ENCODE measurements around the gene RAB31. TPM values are rescaled to one million over a fixed set of nuclear protein-coding genes. Genes with fewer than 3 reads are reported as not detected.

The RAB31 gene
- polyA plus RNA-seq, 1 donor: 15.5 TPM

GRCh38 chr18:9834551-9834950, 126.5 kb downstream of the RAB31 start:
- WGBS (ENCODE audit: insufficient coverage, low lambda C conversion rate): 65% methylated on average over 2 of the region's 2 CpGs
- H3K27ac ChIP-seq (ENCODE audit: low read length): no peak overlapping the region

GRCh38 chr18:9835113-9835755, 127.1 kb downstream of the RAB31 start:
- Histone ChIP-seq H3K27ac (ENCODE audit: low read length) (peak overlapping the region; percentile 52), H3K36me3 (ENCODE audit: control insufficient read depth, insufficient read depth, low read length) (no peaks in the 10 kb centered on the region), H3K4me1 (ENCODE audit: control insufficient read depth, insufficient read depth, low read length) (peaks cover 21% of the 10 kb centered on the region), H3K27me3 (ENCODE audit: control insufficient read depth, insufficient read depth, low read length) (no peaks in the 10 kb centered on the region), H3K9me3 (ENCODE audit: control insufficient read depth, low read depth, low read length) (peaks cover 5% of the 10 kb centered on the region), H3K4me3 (ENCODE audit: low read length) (no peak overlapping the region)
- peak; percentile 61 to 76 for DNase-seq
- whole genome bisulfite sequencing (ENCODE audit: insufficient coverage, low lambda C conversion rate): 71% methylated on average over 1 of the region's 11 CpGs

More at GRCh38 chr18:9834551-9834950, 126.5 kb downstream of the RAB31 start:
- H3K36me3 ChIP-seq (ENCODE audit: control insufficient read depth, insufficient read depth, low read length): no peaks in the 10 kb centered on the region
- H3K4me3 ChIP-seq (ENCODE audit: low read length): no peak overlapping the region
- no peaks in the 10 kb centered on the region for H3K27me3 ChIP-seq (ENCODE audit: control insufficient read depth, insufficient read depth, low read length)
- peaks cover 5% of the 10 kb centered on the region for H3K9me3 ChIP-seq (ENCODE audit: control insufficient read depth, low read depth, low read length)
- H3K4me1 ChIP-seq (ENCODE audit: control insufficient read depth, insufficient read depth, low read length): peaks cover 22% of the 10 kb centered on the region
- DNase-seq: no peak

- H3K27ac ChIP-seq (ENCODE audit: low read length): peak overlapping the region; percentile 52
- no peaks in the 10 kb centered on the region for H3K27me3 ChIP-seq (ENCODE audit: control insufficient read depth, insufficient read depth, low read length)
- no peak overlapping the region for H3K4me3 ChIP-seq (ENCODE audit: low read length)
- H3K9me3 ChIP-seq (ENCODE audit: control insufficient read depth, low read depth, low read length): peaks cover 5% of the 10 kb centered on the region
- no peaks in the 10 kb centered on the region for H3K36me3 ChIP-seq (ENCODE audit: control insufficient read depth, insufficient read depth, low read length)
- peaks cover 18% of the 10 kb centered on the region for H3K4me1 ChIP-seq (ENCODE audit: control insufficient read depth, insufficient read depth, low read length)
- WGBS (ENCODE audit: insufficient coverage, low lambda C conversion rate): 57% methylated on average over 1 of the region's 10 CpGs
- DNase-seq: no peak
Measured at GRCh38 chr18:9835825-9836224, 127.7 kb downstream of the RAB31 start.

GRCh38 chr18:9838144-9838877, 130.2 kb downstream of the RAB31 start:
- no CpG with 5 or more reads among the region's 10 CpGs for WGBS (ENCODE audit: insufficient coverage, low lambda C conversion rate)
- Histone ChIP-seq H3K4me1 (ENCODE audit: control insufficient read depth, insufficient read depth, low read length) (peaks cover 10% of the 10 kb centered on the region), H3K36me3 (ENCODE audit: control insufficient read depth, insufficient read depth, low read length) (no peaks in the 10 kb centered on the region), H3K27me3 (ENCODE audit: control insufficient read depth, insufficient read depth, low read length) (no peaks in the 10 kb centered on the region), H3K27ac (ENCODE audit: low read length) (no peak overlapping the region), H3K4me3 (ENCODE audit: low read length) (no peak overlapping the region), H3K9me3 (ENCODE audit: control insufficient read depth, low read depth, low read length) (no peaks in the 10 kb centered on the region)
- peak in 1 of 2 donors; percentile 29 for DNase-seq

- Histone ChIP-seq H3K9me3 (ENCODE audit: control insufficient read depth, low read depth, low read length) (no peaks in the 10 kb centered on the region), H3K4me1 (ENCODE audit: control insufficient read depth, insufficient read depth, low read length) (peaks cover 10% of the 10 kb centered on the region), H3K4me3 (ENCODE audit: low read length) (no peak overlapping the region), H3K27ac (ENCODE audit: low read length) (no peak overlapping the region), H3K27me3 (ENCODE audit: control insufficient read depth, insufficient read depth, low read length) (no peaks in the 10 kb centered on the region), H3K36me3 (ENCODE audit: control insufficient read depth, insufficient read depth, low read length) (no peaks in the 10 kb centered on the region)
- DNase-seq: no peak
- WGBS (ENCODE audit: insufficient coverage, low lambda C conversion rate): 100% methylated on average over 2 of the region's 8 CpGs
Measured at GRCh38 chr18:9839211-9839610, 131.1 kb downstream of the RAB31 start.

GRCh38 chr18:9839853-9840252, 131.8 kb downstream of the RAB31 start:
- Histone ChIP-seq H3K27me3 (ENCODE audit: control insufficient read depth, insufficient read depth, low read length) (no peaks in the 10 kb centered on the region), H3K36me3 (ENCODE audit: control insufficient read depth, insufficient read depth, low read length) (no peaks in the 10 kb centered on the region), H3K4me3 (ENCODE audit: low read length) (no peak overlapping the region), H3K9me3 (ENCODE audit: control insufficient read depth, low read depth, low read length) (no peaks in the 10 kb centered on the region), H3K4me1 (ENCODE audit: control insufficient read depth, insufficient read depth, low read length) (peaks cover 10% of the 10 kb centered on the region), H3K27ac (ENCODE audit: low read length) (no peak overlapping the region)
- DNase-seq: no peak
- no CpG with 5 or more reads among the region's 10 CpGs for WGBS (ENCODE audit: insufficient coverage, low lambda C conversion rate)

GRCh38 chr18:9841752-9842151, 133.7 kb downstream of the RAB31 start:
- H3K36me3 ChIP-seq (ENCODE audit: control insufficient read depth, insufficient read depth, low read length): no peaks in the 10 kb centered on the region
- no peak overlapping the region for H3K27ac ChIP-seq (ENCODE audit: low read length)
- H3K9me3 ChIP-seq (ENCODE audit: control insufficient read depth, low read depth, low read length): no peaks in the 10 kb centered on the region
- 100% methylated on average over 1 of the region's 4 CpGs for WGBS (ENCODE audit: insufficient coverage, low lambda C conversion rate)
- no peaks in the 10 kb centered on the region for H3K4me1 ChIP-seq (ENCODE audit: control insufficient read depth, insufficient read depth, low read length)
- no peak for DNase-seq
- no peak overlapping the region for H3K4me3 ChIP-seq (ENCODE audit: low read length)
- no peaks in the 10 kb centered on the region for H3K27me3 ChIP-seq (ENCODE audit: control insufficient read depth, insufficient read depth, low read length)

GRCh38 chr18:9842448-9842847, 134.3 kb downstream of the RAB31 start:
- no CpG with 5 or more reads among the region's 6 CpGs for WGBS (ENCODE audit: insufficient coverage, low lambda C conversion rate)
- Histone ChIP-seq H3K4me1 (ENCODE audit: control insufficient read depth, insufficient read depth, low read length) (no peaks in the 10 kb centered on the region), H3K27ac (ENCODE audit: low read length) (no peak overlapping the region)

GRCh38 chr18:9845256-9845655, 137.2 kb downstream of the RAB31 start:
- no peaks in the 10 kb centered on the region for H3K9me3 ChIP-seq (ENCODE audit: control insufficient read depth, low read depth, low read length)
- no peak overlapping the region for H3K4me3 ChIP-seq (ENCODE audit: low read length)
- WGBS (ENCODE audit: insufficient coverage, low lambda C conversion rate): 100% methylated on average over 2 of the region's 3 CpGs
- H3K27me3 ChIP-seq (ENCODE audit: control insufficient read depth, insufficient read depth, low read length): no peaks in the 10 kb centered on the region
- no peaks in the 10 kb centered on the region for H3K4me1 ChIP-seq (ENCODE audit: control insufficient read depth, insufficient read depth, low read length)
- H3K36me3 ChIP-seq (ENCODE audit: control insufficient read depth, insufficient read depth, low read length): no peaks in the 10 kb centered on the region
- no peak for DNase-seq
- H3K27ac ChIP-seq (ENCODE audit: low read length): no peak overlapping the region

More at GRCh38 chr18:9842448-9842847, 134.3 kb downstream of the RAB31 start:
- no peak overlapping the region for H3K4me3 ChIP-seq (ENCODE audit: low read length)
- DNase-seq: no peak
- H3K36me3 ChIP-seq (ENCODE audit: control insufficient read depth, insufficient read depth, low read length): no peaks in the 10 kb centered on the region
- H3K27me3 ChIP-seq (ENCODE audit: control insufficient read depth, insufficient read depth, low read length): no peaks in the 10 kb centered on the region
- H3K9me3 ChIP-seq (ENCODE audit: control insufficient read depth, low read depth, low read length): no peaks in the 10 kb centered on the region

GRCh38 chr18:9846162-9846925, 138.2 kb downstream of the RAB31 start:
- Histone ChIP-seq H3K4me3 (ENCODE audit: low read length) (no peak overlapping the region), H3K27ac (ENCODE audit: low read length) (no peak overlapping the region), H3K9me3 (ENCODE audit: control insufficient read depth, low read depth, low read length) (no peaks in the 10 kb centered on the region)

More at GRCh38 chr18:9846162-9846925, 138.2 kb downstream of the RAB31 start:
- DNase-seq: no peak
- Histone ChIP-seq H3K4me1 (ENCODE audit: control insufficient read depth, insufficient read depth, low read length) (no peaks in the 10 kb centered on the region), H3K27me3 (ENCODE audit: control insufficient read depth, insufficient read depth, low read length) (no peaks in the 10 kb centered on the region), H3K36me3 (ENCODE audit: control insufficient read depth, insufficient read depth, low read length) (no peaks in the 10 kb centered on the region)
- WGBS (ENCODE audit: insufficient coverage, low lambda C conversion rate): no CpG with 5 or more reads among the region's 10 CpGs

Measured in large intestine (tissue), 3 donors.